LNCAP (cell line): ENCODE measurements around the gene NEUROD1.

Experiments used
- CTCF ChIP-seq: fragments of 450-650 bp; IDR thresholded peaks from 2 replicates; pipeline ENCODE4 v1.5.1; 2017; ENCODE audit warnings: mild to moderate bottlenecking

NEUROD1 gene

DNA sequence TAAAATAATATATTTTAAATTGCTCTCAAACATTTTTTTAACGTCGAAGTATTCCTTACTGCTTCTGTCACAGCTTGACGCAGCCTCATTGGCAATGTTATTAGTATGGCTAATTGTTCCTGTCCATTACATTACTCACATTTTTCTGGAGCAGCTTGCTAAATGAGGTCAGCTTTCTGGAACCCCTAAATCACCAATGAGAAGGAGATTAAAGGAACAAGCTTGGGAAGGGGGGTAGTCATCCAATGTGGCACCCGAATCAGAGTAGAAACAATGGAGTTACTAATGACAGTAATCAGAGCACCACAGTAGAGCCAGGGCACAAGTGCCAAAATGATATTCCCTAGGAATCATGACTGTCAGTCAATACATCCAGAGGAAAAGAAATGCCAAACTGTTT lies 5.1 kb downstream of the NEUROD1 start:
- TF ChIP-seq CTCF: no peak

DNA sequence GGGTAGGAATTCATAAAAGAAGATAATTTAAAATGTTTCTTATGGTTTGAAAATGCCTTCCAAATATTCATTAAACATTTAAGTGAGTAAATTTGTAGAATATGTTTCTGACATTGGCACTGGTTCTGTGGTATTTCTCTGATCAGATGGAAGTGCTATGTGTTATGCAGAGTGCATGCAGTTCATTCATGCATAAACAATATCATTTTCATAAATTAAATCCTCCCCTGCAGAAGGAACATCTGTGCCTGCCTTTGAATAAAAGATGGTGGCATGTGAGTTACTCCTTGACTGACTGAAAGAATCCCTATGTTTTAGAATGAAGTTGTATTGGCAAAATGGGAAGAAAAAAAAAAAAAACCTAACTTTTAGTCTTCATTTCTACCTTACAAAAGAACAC lies 5.9 kb downstream of the NEUROD1 start:
- no peak for TF ChIP-seq CTCF

DNA sequence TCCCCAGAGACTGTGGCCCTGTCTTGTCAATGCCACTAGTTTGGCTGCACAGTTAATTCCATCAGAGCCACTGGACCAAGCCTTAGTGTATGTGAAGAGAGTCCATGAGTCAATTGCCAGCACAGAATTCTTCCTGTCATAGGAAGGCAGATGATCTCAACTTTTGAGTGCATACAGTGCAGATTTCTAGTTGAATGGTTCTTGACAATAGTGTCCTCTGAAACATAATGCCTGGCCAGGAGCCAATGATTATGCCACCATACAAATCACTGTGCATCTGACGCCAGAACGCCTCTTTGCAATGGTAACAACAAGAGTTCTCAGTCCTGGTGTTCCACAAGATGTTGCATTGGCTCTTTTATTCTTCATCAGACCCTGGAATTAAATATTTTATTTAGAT lies 7.1 kb downstream of the NEUROD1 start:
- TF ChIP-seq CTCF: no peak

DNA sequence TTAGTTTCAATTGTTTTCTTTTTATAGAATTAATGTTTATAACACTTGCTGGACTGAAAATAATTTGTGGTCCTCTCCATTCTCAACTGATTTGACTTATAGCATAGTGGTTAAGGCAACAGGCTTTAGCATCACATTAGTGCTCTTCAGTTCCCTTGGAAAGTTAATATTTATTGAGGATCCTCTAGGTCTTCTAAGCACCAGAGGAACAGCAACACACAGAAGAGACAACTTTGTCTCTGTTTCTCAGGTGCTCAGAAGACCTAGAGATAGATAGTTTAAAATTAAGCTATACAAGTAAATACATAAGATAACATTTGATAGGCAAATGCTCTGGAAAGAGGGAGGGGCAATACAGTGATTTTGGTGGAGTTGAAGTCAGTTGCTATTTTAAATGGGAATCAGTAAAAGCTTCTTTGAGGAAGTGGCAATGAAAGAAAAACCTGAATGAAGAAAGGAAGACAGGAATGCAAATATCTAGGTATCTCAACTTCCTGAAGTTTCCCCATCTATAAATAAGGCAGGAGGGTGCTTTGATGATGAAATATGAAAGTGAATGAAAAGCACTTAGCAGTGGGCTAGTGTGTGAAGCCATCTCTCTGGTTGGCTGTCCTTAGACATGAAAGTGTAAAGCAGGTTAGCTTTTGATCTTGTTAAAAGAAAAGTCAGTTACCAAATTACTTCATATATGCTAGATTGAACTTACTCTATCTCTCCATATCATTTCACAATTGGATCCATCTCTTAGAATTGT lies 7.9 kb downstream of the NEUROD1 start:
- TF ChIP-seq CTCF: no peak

DNA sequence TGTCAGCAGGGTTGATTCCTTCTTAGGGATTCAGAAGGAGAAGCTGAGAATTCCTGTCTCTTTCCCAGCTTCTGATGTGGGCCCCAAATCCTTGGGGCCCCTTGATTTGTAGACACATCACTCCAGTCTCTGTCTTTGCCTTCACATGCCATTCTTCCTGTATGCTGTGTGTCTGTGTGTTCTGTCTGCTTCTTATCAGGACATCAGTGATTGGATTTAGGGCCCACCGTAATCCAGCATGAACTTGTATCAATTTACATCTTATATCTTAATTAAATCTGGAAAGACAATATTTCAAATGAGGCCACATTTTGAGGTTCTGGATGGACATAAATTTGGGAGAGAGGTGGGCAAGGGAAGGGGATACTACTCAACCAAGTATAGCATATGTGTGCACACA lies 9.7 kb downstream of the NEUROD1 start:
- no peak for TF ChIP-seq CTCF

DNA sequence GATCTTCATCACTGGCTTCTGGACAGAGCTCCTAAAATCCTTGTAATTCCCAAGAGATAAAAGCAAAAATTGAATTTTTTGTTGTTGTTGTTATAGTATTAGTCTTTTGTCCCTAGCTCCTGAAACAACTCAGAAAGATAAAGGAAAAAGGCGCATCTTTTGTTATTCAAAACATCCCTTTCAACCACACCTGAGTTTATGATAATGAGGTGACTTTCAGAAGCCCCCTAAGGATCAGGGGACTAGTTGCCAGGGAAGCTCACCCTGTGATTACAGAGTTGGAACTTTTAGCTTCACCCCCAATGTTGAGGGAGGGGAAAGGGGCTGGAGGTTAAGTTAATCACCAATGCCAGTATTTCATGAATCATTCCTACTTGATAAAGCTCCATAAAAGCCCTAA lies 13.1 kb downstream of the NEUROD1 start:
- TF ChIP-seq CTCF: no peak

- TF ChIP-seq CTCF: no peak
These were observed 18.0 kb downstream of the NEUROD1 start for GRCh38 chr2:181662287-181662686.

DNA sequence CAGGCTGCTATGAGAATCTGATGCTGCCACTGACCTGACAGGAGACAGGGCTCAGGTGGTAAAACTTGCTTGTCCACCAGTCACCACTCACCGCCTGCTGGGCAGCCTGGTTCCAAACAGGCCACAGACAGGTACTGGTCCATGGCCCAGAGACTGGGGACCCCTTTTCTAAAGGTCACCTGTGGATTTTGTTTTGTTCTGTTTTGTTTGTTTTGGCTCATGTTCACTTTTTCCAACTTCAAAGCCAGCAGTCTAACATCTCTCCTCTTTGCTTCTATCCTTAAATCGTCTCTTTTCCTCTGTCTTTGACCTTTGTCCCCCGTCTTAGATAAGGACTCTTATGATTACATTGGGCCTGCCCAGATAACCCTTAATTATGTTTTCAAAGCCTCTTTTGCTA lies 20.1 kb downstream of the NEUROD1 start:
- TF ChIP-seq CTCF: no peak
